ENCODE measurements around the gene CDH9.

- TF ChIP-seq CTCF (IDR thresholded peaks at IDR 0.05 in 4 of 5, conservative IDR thresholded peaks at IDR 0.05 in 1 of 5): no peak
- TF ChIP-seq POLR2A (IDR thresholded peaks at IDR 0.05): no peak
Measured at GRCh38 chr5:27009540-27009915, 28.9 kb downstream of the CDH9 start.
